Gastroesophageal sphincter (tissue), 3 donors: ENCODE data around the gene GSC2.

ENCODE experiments used
- POLR2A ChIP-seq, 2 donors: fragments of 450-650 bp; IDR thresholded peaks; one replicate each; pipeline ENCODE4 v1.6.1; 2017; ENCODE audit warnings: antibody characterized with exemption in 2 of 2, mild to moderate bottlenecking in 2 of 2, moderate library complexity in 1 of 2
- TF ChIP-seq, protein P1 (sequence below), 4 experiments: fragments of 200-600 bp in 2 of 4; fragments of 450-650 bp in 2 of 4; sonication (generic) in 1 of 4; IDR thresholded peaks; one replicate each; pipeline ENCODE4 v1.5.1; 2017 to 2019; ENCODE audit warnings: antibody characterized with exemption in 4 of 4, mild to moderate bottlenecking in 2 of 4, moderate library complexity in 2 of 4

DNA sequence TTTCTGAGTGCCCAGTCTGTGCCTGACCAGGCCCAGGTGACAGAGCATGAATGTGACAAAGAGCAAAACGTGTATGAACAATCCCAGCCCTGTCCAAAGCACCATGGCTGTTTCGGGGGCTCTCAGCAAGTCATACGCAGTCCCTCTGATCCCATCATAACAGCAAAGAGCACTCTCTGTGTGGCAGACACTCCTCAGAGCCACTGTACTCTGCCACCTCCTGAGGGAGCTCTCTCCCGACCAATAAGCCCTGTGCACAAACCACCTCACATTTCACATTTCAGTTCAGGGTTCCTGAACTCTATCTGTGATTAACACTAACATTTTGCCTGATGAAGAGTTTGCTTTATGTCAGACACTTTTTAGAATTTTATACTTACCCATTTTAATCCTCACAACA is 34.5 kb downstream of the GSC2 start:
- TF ChIP-seq, protein P1, sequence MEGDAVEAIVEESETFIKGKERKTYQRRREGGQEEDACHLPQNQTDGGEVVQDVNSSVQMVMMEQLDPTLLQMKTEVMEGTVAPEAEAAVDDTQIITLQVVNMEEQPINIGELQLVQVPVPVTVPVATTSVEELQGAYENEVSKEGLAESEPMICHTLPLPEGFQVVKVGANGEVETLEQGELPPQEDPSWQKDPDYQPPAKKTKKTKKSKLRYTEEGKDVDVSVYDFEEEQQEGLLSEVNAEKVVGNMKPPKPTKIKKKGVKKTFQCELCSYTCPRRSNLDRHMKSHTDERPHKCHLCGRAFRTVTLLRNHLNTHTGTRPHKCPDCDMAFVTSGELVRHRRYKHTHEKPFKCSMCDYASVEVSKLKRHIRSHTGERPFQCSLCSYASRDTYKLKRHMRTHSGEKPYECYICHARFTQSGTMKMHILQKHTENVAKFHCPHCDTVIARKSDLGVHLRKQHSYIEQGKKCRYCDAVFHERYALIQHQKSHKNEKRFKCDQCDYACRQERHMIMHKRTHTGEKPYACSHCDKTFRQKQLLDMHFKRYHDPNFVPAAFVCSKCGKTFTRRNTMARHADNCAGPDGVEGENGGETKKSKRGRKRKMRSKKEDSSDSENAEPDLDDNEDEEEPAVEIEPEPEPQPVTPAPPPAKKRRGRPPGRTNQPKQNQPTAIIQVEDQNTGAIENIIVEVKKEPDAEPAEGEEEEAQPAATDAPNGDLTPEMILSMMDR (IDR thresholded peaks at IDR 0.05): no peak
- no peak for TF ChIP-seq POLR2A (IDR thresholded peaks at IDR 0.05)
